Measurements from ENCODE around the gene AHCYL1.
"Not testable (repeated sequence)": the region's sequence is repeated elsewhere in the genome, so short reads cannot be mapped to it uniquely, and the experiment has no call there.

The AHCYL1 gene

GRCh38 chr1:109984456-109985246 lies at the start of gene AHCYL1:
AHCYL1 (plus strand) TSS chr1:109984765; CDS start chr1:109985053, 288 bp downstream.
- DNase-seq, result peak; percentile 99

- DNase-seq, result no peak
Measured at GRCh38 chr1:109935451-109935900, 49.1 kb upstream of the AHCYL1 start.

- DNase-seq, result no peak
Measured at GRCh38 chr1:109937738-109938137, 46.8 kb upstream of the AHCYL1 start.

GRCh38 chr1:109938556-109938955 lies 46.0 kb upstream of the AHCYL1 start:
- DNase-seq, result no peak

- DNase-seq, result no peak
Measured at GRCh38 chr1:109942434-109942833, 42.1 kb upstream of the AHCYL1 start.

- no peak for DNase-seq
Measured at GRCh38 chr1:109944541-109944940, 40.0 kb upstream of the AHCYL1 start.

- DNase-seq, result no peak
Measured at GRCh38 chr1:109946511-109946910, 38.1 kb upstream of the AHCYL1 start.

- DNase-seq, result no peak
Measured at GRCh38 chr1:109947582-109948284, 36.8 kb upstream of the AHCYL1 start.

- no peak for DNase-seq
Measured at GRCh38 chr1:109948285-109948630, 36.3 kb upstream of the AHCYL1 start.

GRCh38 chr1:109950038-109950437 lies 34.5 kb upstream of the AHCYL1 start:
- DNase-seq, result no peak

- DNase-seq, result no peak
Measured at GRCh38 chr1:109950509-109950908, 34.1 kb upstream of the AHCYL1 start.

- not testable (repeated sequence) for DNase-seq
Measured at GRCh38 chr1:109951501-109951900, 33.1 kb upstream of the AHCYL1 start.

- DNase-seq, result no peak
Measured at GRCh38 chr1:109954041-109954512, 30.5 kb upstream of the AHCYL1 start.

GRCh38 chr1:109959632-109959973 lies 25.0 kb upstream of the AHCYL1 start:
- no peak for DNase-seq

GRCh38 chr1:109959974-109960744 lies 24.4 kb upstream of the AHCYL1 start:
- DNase-seq, result no peak

GRCh38 chr1:109960745-109961094 lies 23.8 kb upstream of the AHCYL1 start:
- no peak for DNase-seq

- DNase-seq, result no peak
Measured at GRCh38 chr1:109963864-109964263, 20.7 kb upstream of the AHCYL1 start.

- DNase-seq, result no peak
Measured at GRCh38 chr1:109969146-109969829, 15.3 kb upstream of the AHCYL1 start.

- DNase-seq, result no peak
Measured at GRCh38 chr1:109969907-109970306, 14.7 kb upstream of the AHCYL1 start.

GRCh38 chr1:109971559-109971958 lies 13.0 kb upstream of the AHCYL1 start:
- no peak for DNase-seq

- no peak for DNase-seq
Measured at GRCh38 chr1:109974191-109974590, 10.4 kb upstream of the AHCYL1 start.

- DNase-seq, result no peak
Measured at GRCh38 chr1:109975718-109976117, 8.8 kb upstream of the AHCYL1 start.

GRCh38 chr1:109976762-109977161 lies 7.8 kb upstream of the AHCYL1 start:
- no peak for DNase-seq
